Measurements from ENCODE around the gene ENPP3.

GRCh38 chr6:131657222-131657621 is 20.1 kb downstream of the ENPP3 start:
- no peak for TF ChIP-seq CTCF (tag by site-specific recombination; IDR thresholded peaks at IDR 0.05)
- no peak for TF ChIP-seq ZNF174 (tag by site-specific recombination; IDR thresholded peaks at IDR 0.05)
- TF ChIP-seq ZNF138 (tag by site-specific recombination; IDR thresholded peaks at IDR 0.05; ENCODE audit: borderline replicate concordance), result no peak
- TF ChIP-seq OSR2 (tag by site-specific recombination; IDR thresholded peaks at IDR 0.05), result no peak
- no peak for TF ChIP-seq ZNF398 (tag by site-specific recombination; IDR thresholded peaks at IDR 0.05)
- TF ChIP-seq ZSCAN30 (tag by site-specific recombination; IDR thresholded peaks at IDR 0.05), result no peak
